Naive thymus-derived CD4-positive, alpha-beta T cell (primary cell): ENCODE data around the gene PICK1. TPM values are rescaled to one million over a fixed set of nuclear protein-coding genes. Genes with fewer than 3 reads are reported as not detected.

ENCODE experiments used
- ATAC-seq: fragments of 150-1000 bp; cut with Tn5 transposase; 2 replicates; pipeline ENCODE4 v1.10.0; 2021; ENCODE audit warnings: mild to moderate bottlenecking, moderate library complexity
- CTCF ChIA-PET: fragments of 350-600 bp; sonication (Branson Sonifier 250); formaldehyde crosslinking; loops from one replicate; lab custom pipeline; 2021; ENCODE audit warnings: antibody characterized with exemption; lab: Charles Lee
- POLR2A ChIA-PET: fragments of 350-600 bp; sonication (Branson Sonifier 250); formaldehyde crosslinking; loops from one replicate; lab custom pipeline; 2021; ENCODE audit warnings: antibody characterized with exemption, inconsistent platforms; lab: Charles Lee
- DNase-seq, 9 donors: peaks; one replicate each; pipeline versions ENCODE4 v3.0.0 to v3.0.0-alpha.2; 2020 to 2022; ENCODE audit warnings: mixed read lengths in 1 of 9
- H3K27ac ChIP-seq: one replicate; pipeline ENCODE4 v1.7.0; 2013; ENCODE audit warnings: mild to moderate bottlenecking, low read depth, low read length, moderate library complexity
- H3K27me3 ChIP-seq, 2 donors: one replicate each; pipeline ENCODE4 v1.7.0; 2013; ENCODE audit warnings: low read length in 2 of 2, mild to moderate bottlenecking in 2 of 2, moderate library complexity in 2 of 2; ENCODE audit not compliant: control insufficient read depth in 2 of 2, insufficient read depth in 2 of 2
- H3K36me3 ChIP-seq, 3 experiments: 1 replicate in 2 of 3; 2 replicates in 1 of 3; pipeline ENCODE4 v1.7.0; 2013; ENCODE audit warnings: low read length in 3 of 3, mild to moderate bottlenecking in 3 of 3, moderate library complexity in 1 of 3; ENCODE audit not compliant: insufficient read depth in 3 of 3, control insufficient read depth in 2 of 3
- H3K4me1 ChIP-seq, 2 donors: one replicate each; pipeline ENCODE4 v1.7.0; 2013; ENCODE audit warnings: low read length in 2 of 2, mild to moderate bottlenecking in 2 of 2, moderate library complexity in 1 of 2; ENCODE audit not compliant: control insufficient read depth in 2 of 2, insufficient read depth in 2 of 2
- H3K4me3 ChIP-seq: 2 replicates; pipeline ENCODE4 v1.7.0; 2013; ENCODE audit warnings: mild to moderate bottlenecking, low read length
- H3K9me3 ChIP-seq, 3 experiments: 1 replicate in 2 of 3; 2 replicates in 1 of 3; pipeline ENCODE4 v1.7.0; 2013; ENCODE audit warnings: low read length in 3 of 3; ENCODE audit not compliant: control insufficient read depth in 2 of 3
- H3K27ac Mint-ChIP-seq, 9 donors: one replicate each; pipeline ENCODE4 v1.8.0; 2020 to 2022; ENCODE audit warnings: mixed read lengths in 9 of 9, mild to moderate bottlenecking in 8 of 9, moderate library complexity in 5 of 9, inconsistent platforms in 2 of 9
- H3K27me3 Mint-ChIP-seq, 5 donors: one replicate each; pipeline ENCODE4 v1.8.0; 2021 to 2022; ENCODE audit warnings: mixed read lengths in 5 of 5, mild to moderate bottlenecking in 1 of 5
- H3K36me3 Mint-ChIP-seq, 5 donors: one replicate each; pipeline ENCODE4 v1.8.0; 2020 to 2022; ENCODE audit warnings: mixed read lengths in 5 of 5, mild to moderate bottlenecking in 3 of 5, inconsistent platforms in 1 of 5
- H3K4me1 Mint-ChIP-seq, 7 donors: one replicate each; pipeline ENCODE4 v1.8.0; 2020 to 2022; ENCODE audit warnings: mixed read lengths in 7 of 7, mild to moderate bottlenecking in 3 of 7, inconsistent platforms in 1 of 7
- H3K4me3 Mint-ChIP-seq, 10 donors: one replicate each; pipeline ENCODE4 v1.8.0; 2020 to 2022; ENCODE audit warnings: mild to moderate bottlenecking in 10 of 10, mixed read lengths in 10 of 10, moderate library complexity in 6 of 10, inconsistent platforms in 2 of 10
- H3K9me3 Mint-ChIP-seq, 11 donors: one replicate each; pipeline ENCODE4 v1.8.0; 2020 to 2022; ENCODE audit warnings: mixed read lengths in 11 of 11, mild to moderate bottlenecking in 4 of 11, inconsistent platforms in 1 of 11, moderate library complexity in 1 of 11
- intact Hi-C, 2 donors: fragments of 100-400 bp; cut with micrococcal nuclease; formaldehyde crosslinking; loops; one replicate each; pipeline ENCODE4 v1.15.1; 2023
- polyA plus RNA-seq, 2 donors: library from polyadenylated mRNA; unstranded; fragments of 300-500 nt; fragmentation: Illumina TruSeq; gene quantifications; one replicate each; pipeline ENCODE4 v1.2.3, GENCODE V29; 2021
- total RNA-seq, 6 experiments: library from RNA in 5 of 6; stranded (reverse) in 5 of 6; gene quantifications; 1 replicate in 5 of 6; 2 replicates in 1 of 6; pipeline ENCODE4 v1.2.3 and lab custom pipeline; 2021 to 2026

Gene PICK1
- total and polyA plus RNA-seq, 7 experiments from 2014 or later = 6.3 to 29.3 (median 25.3) TPM

- DNase-seq = no peak
- Mint-ChIP-seq H3K4me1 (no peaks in the 10 kb centered on the region), H3K27ac (no peak overlapping the region), H3K9me3 (no peaks in the 10 kb centered on the region), H3K27me3 (no peaks in the 10 kb centered on the region), H3K4me3 (no peak overlapping the region), H3K36me3 (peaks cover 0 to 6% (median 0%) of the 10 kb centered on the region in 5 donors)
- H3K4me3 ChIP-seq = no peak overlapping the region
- ChIA-PET POLR2A (no interaction called here), CTCF (no interaction called here)
- H3K9me3 ChIP-seq = no peaks in the 10 kb centered on the region
- no peak overlapping the region for H3K27ac ChIP-seq
- H3K36me3 ChIP-seq = no peaks in the 10 kb centered on the region
- intact Hi-C loops = no loop called here
- no peaks in the 10 kb centered on the region for H3K27me3 ChIP-seq
- no peak for ATAC-seq
- no peaks in the 10 kb centered on the region for H3K4me1 ChIP-seq
Observed at GRCh38 chr22:38026130-38027111, 30.8 kb upstream of the PICK1 start.

- ATAC-seq (no peak), DNase-seq (no peak)
- intact Hi-C loops = no loop called here
- CTCF ChIA-PET = no interaction called here
- no peak overlapping the region for H3K27ac ChIP-seq
- H3K4me3 Mint-ChIP-seq = no peak overlapping the region
- no peaks in the 10 kb centered on the region for H3K27me3 Mint-ChIP-seq
- H3K4me1 Mint-ChIP-seq = no peaks in the 10 kb centered on the region
- POLR2A ChIA-PET = no interaction called here
- no peaks in the 10 kb centered on the region for H3K4me1 ChIP-seq
- no peak overlapping the region for H3K27ac Mint-ChIP-seq
- no peaks in the 10 kb centered on the region for H3K9me3 ChIP-seq
- no peaks in the 10 kb centered on the region for H3K9me3 Mint-ChIP-seq
- H3K27me3 ChIP-seq = no peaks in the 10 kb centered on the region
- H3K36me3 Mint-ChIP-seq = peaks cover 0 to 6% (median 0%) of the 10 kb centered on the region in 5 donors
- H3K4me3 ChIP-seq = no peak overlapping the region
- H3K36me3 ChIP-seq = no peaks in the 10 kb centered on the region
Observed at GRCh38 chr22:38027487-38027886, 29.7 kb upstream of the PICK1 start.

DNA sequence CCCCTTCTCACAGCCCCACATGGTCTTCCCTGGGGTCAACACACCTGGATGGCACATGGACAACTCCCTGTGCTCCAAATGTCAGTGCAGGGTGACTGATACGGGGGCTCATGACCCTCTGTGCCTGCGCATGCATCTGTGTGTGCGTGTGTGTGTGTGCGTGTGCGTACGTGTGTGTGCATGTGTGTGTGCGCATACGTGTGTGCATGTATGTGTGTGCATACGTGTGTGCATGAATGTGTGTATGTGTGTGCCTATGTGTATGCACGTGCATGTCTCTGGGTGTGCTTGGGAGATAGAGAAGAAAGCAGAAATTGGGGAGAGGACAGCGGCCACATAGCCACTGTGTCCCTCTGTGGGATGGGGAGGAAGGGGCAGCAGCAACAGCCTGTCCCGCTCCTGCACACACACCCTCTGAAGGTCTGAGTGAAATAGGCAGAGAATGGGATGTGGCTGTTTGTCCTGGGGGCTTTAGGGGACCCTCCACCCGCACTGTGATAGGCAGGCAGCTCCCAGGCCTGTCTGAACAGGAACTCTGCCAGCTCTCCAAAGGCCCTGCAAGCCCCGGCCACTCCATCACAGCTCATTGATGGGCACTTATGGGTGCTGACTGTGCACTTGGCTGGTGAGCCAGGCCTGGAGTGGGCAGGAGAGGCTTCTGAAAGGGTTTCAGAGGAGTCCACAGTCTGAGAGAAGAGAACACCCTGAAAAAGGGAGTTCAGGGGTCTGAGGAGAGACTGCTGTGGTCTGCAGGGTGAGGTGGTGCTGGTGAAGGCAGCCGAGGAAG lies 28.7 kb upstream of the PICK1 start:
- no peaks in the 10 kb centered on the region for H3K9me3 ChIP-seq
- Mint-ChIP-seq H3K27ac (no peak overlapping the region), H3K4me3 (no peak overlapping the region), H3K36me3 (peaks cover 0 to 6% (median 0%) of the 10 kb centered on the region in 5 donors), H3K9me3 (no peaks in the 10 kb centered on the region), H3K4me1 (no peaks in the 10 kb centered on the region), H3K27me3 (no peaks in the 10 kb centered on the region)
- CTCF ChIA-PET = no interaction called here
- H3K27me3 ChIP-seq = no peaks in the 10 kb centered on the region
- ATAC-seq (no peak), DNase-seq (no peak)
- H3K4me1 ChIP-seq = no peaks in the 10 kb centered on the region
- POLR2A ChIA-PET = no interaction called here
- H3K4me3 ChIP-seq = no peak overlapping the region
- intact Hi-C loops = no loop called here
- H3K36me3 ChIP-seq = no peaks in the 10 kb centered on the region
- H3K27ac ChIP-seq = no peak overlapping the region

- no peak overlapping the region for H3K4me3 Mint-ChIP-seq
- ChIA-PET CTCF (no interaction called here), POLR2A (no interaction called here)
- peaks cover 0 to 6% (median 0%) of the 10 kb centered on the region in 5 donors for H3K36me3 Mint-ChIP-seq
- Histone ChIP-seq H3K9me3 (no peaks in the 10 kb centered on the region), H3K27me3 (no peaks in the 10 kb centered on the region), H3K27ac (no peak overlapping the region), H3K36me3 (no peaks in the 10 kb centered on the region), H3K4me3 (no peak overlapping the region), H3K4me1 (no peaks in the 10 kb centered on the region)
- intact Hi-C loops = no loop called here
- H3K27me3 Mint-ChIP-seq = no peaks in the 10 kb centered on the region
- ATAC-seq (no peak), DNase-seq (no peak)
- no peaks in the 10 kb centered on the region for H3K9me3 Mint-ChIP-seq
- H3K4me1 Mint-ChIP-seq = peaks cover 0 to 4% (median 0%) of the 10 kb centered on the region in 7 donors
- no peak overlapping the region for H3K27ac Mint-ChIP-seq
Observed at GRCh38 chr22:38029370-38029769, 27.8 kb upstream of the PICK1 start.

DNA sequence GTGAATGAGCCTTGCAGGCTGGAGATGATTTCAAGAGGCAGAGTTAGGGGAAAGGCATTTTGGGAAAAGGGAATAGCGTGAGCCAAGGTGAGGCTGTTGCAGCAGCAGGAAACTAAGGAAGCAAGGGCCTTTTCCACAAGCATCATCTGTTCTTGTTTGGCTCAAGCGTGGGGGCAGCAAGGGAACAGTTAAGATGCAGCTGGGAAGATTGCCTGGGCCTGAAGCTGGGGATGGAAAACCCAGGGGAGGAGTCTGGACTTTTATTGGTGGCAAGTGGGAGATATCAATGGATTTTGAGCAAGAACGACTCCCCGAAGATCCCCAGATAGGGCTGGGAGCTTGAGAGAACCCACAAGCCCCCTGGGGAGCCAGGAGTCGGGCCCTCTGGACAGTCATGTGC lies 27.3 kb upstream of the PICK1 start:
- H3K36me3 ChIP-seq = no peaks in the 10 kb centered on the region
- H3K4me1 Mint-ChIP-seq = peaks cover 0 to 4% (median 0%) of the 10 kb centered on the region in 7 donors
- no peak overlapping the region for H3K4me3 Mint-ChIP-seq
- POLR2A ChIA-PET = no interaction called here
- ATAC-seq (no peak), DNase-seq (no peak)
- no peak overlapping the region for H3K27ac Mint-ChIP-seq
- no peaks in the 10 kb centered on the region for H3K27me3 Mint-ChIP-seq
- no peaks in the 10 kb centered on the region for H3K9me3 ChIP-seq
- H3K27ac ChIP-seq = no peak overlapping the region
- no peak overlapping the region for H3K4me3 ChIP-seq
- intact Hi-C loops = no loop called here
- CTCF ChIA-PET = no interaction called here
- H3K4me1 ChIP-seq = no peaks in the 10 kb centered on the region
- no peaks in the 10 kb centered on the region for H3K9me3 Mint-ChIP-seq
- H3K27me3 ChIP-seq = no peaks in the 10 kb centered on the region
- H3K36me3 Mint-ChIP-seq = peaks cover 0 to 6% (median 0%) of the 10 kb centered on the region in 5 donors

GRCh38 chr22:38030311-38031133 lies 26.7 kb upstream of the PICK1 start:
- H3K27me3 ChIP-seq = no peaks in the 10 kb centered on the region
- no peak overlapping the region for H3K4me3 ChIP-seq
- POLR2A ChIA-PET = no interaction called here
- peaks cover 0 to 1% (median 0%) of the 10 kb centered on the region in 5 donors for H3K36me3 Mint-ChIP-seq
- DNase-seq (no peak), ATAC-seq (no peak)
- intact Hi-C loops = no loop called here
- no peaks in the 10 kb centered on the region for H3K4me1 ChIP-seq
- no peaks in the 10 kb centered on the region for H3K9me3 Mint-ChIP-seq
- no peak overlapping the region for H3K4me3 Mint-ChIP-seq
- no peaks in the 10 kb centered on the region for H3K36me3 ChIP-seq
- CTCF ChIA-PET = no interaction called here
- H3K9me3 ChIP-seq = no peaks in the 10 kb centered on the region
- H3K4me1 Mint-ChIP-seq = peaks cover 0 to 5% (median 0%) of the 10 kb centered on the region in 7 donors
- no peak overlapping the region for H3K27ac ChIP-seq
- H3K27me3 Mint-ChIP-seq = no peaks in the 10 kb centered on the region
- no peak overlapping the region for H3K27ac Mint-ChIP-seq
